ENCODE measurements around the gene L3MBTL4.

DNA sequence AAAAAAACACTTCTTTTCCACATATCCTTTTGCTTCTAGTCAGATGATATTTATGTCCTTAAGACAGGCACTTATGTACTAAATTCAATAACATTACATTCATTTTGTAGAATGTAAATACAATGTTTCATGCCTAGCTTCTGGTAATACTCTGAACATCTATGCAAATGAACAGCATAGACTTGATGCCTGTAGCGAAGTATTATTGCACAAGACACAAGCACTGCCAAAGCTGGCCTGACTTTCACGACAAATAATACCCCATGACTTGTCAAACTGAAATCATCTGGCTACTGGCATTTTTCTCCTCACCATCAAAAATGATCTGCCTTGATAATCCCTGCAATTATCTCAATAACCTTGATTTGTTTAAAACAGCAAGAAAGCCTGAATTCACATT lies 101.3 kb downstream of the L3MBTL4 start:
- TF ChIP-seq EHMT2 (IDR thresholded peaks at IDR 0.05) (no peak), CTCF (IDR thresholded peaks at IDR 0.05 in 2 of 3, conservative IDR thresholded peaks at IDR 0.05 in 1 of 3; ENCODE audit: insufficient read depth in 2 of 3, low read depth in 1 of 3, low read length in 3 of 3) (no peak), SMC3 (conservative IDR thresholded peaks at IDR 0.05; ENCODE audit: insufficient read depth, low read depth, low read length) (no peak)

Measured in K562 (cell line).